ENCODE measurements around the gene UPK1A. TPM values are rescaled to one million over a fixed set of nuclear protein-coding genes. Genes with fewer than 3 reads are reported as not detected.
A peak's percentile ranks its signal among the peaks of the same experiment; 100 is the strongest.

UPK1A gene
- total and polyA plus RNA-seq, 9 of the 15 experiments (the other 6 are each of a cell fraction or from before 2014, with no cell fraction given), result 0.06 to 0.13 TPM; not detected in 7

- TF ChIP-seq UBTF (IDR thresholded peaks at IDR 0.05; ENCODE audit: borderline replicate concordance in 1 of 2, low read depth in 2 of 2, low read length in 2 of 2) (0 out of 4 replicates have a peak, but pooled peaks have one; percentile 17 to 37), TAF15 (IDR thresholded peaks at IDR 0.05; ENCODE audit: low read depth, low read length) (no peak), ZBTB34 (CRISPR knock-in tag; IDR thresholded peaks at IDR 0.05) (no peak), KAT2B (IDR thresholded peaks at IDR 0.05; ENCODE audit: low read depth, low read length) (no peak), NFIC (IDR thresholded peaks at IDR 0.05) (no peak), ZNF444 (CRISPR knock-in tag; IDR thresholded peaks at IDR 0.05) (no peak), GABPA (tag; conservative IDR thresholded peaks at IDR 0.05; ENCODE audit: low read depth) (peak; percentile 82), ZNF282 (CRISPR knock-in tag; IDR thresholded peaks at IDR 0.05) (no peak), SAP30 (IDR thresholded peaks at IDR 0.05; ENCODE audit: borderline replicate concordance, insufficient read depth, low read depth, low read length, poor library complexity, severe bottlenecking) (no peak), TEAD4 (IDR thresholded peaks at IDR 0.05; ENCODE audit: low read length) (no peak), TEAD4 (CRISPR knock-in tag; IDR thresholded peaks at IDR 0.05; ENCODE audit: borderline replicate concordance) (no peak), E2F6 (IDR thresholded peaks at IDR 0.05; ENCODE audit: borderline replicate concordance in 1 of 2, extremely low read depth in 1 of 2, insufficient read depth in 1 of 2, insufficient read length in 1 of 2, low read depth in 1 of 2, low read length in 1 of 2, poor library complexity in 1 of 2, severe bottlenecking in 1 of 2) (no peak), CC2D1A (IDR thresholded peaks at IDR 0.05) (no peak), XRCC5 (IDR thresholded peaks at IDR 0.05; ENCODE audit: low read depth, low read length) (no peak), HDGF (IDR thresholded peaks at IDR 0.05) (no peak), POLR2G (IDR thresholded peaks at IDR 0.05; ENCODE audit: low read depth, low read length) (peak; percentile 50), MYC (IDR thresholded peaks at IDR 0.05; ENCODE audit: low read depth, low read length) (no peak; the same call in 1 of the 2 replicates), MYC (CRISPR knock-in tag; IDR thresholded peaks at IDR 0.05; ENCODE audit: borderline replicate concordance, low read depth) (no peak), SP2 (IDR thresholded peaks at IDR 0.05; ENCODE audit: extremely low read depth, low read depth, low read length, poor library complexity, severe bottlenecking) (no peak), ETV1 (tag; conservative IDR thresholded peaks at IDR 0.05; ENCODE audit: low read depth) (0 out of 2 replicates have a peak, but pooled peaks have one; percentile 34), HEY1 (CRISPR knock-in tag; IDR thresholded peaks at IDR 0.05; ENCODE audit: borderline replicate concordance) (no peak)
- TF ChIP-seq, protein P1, sequence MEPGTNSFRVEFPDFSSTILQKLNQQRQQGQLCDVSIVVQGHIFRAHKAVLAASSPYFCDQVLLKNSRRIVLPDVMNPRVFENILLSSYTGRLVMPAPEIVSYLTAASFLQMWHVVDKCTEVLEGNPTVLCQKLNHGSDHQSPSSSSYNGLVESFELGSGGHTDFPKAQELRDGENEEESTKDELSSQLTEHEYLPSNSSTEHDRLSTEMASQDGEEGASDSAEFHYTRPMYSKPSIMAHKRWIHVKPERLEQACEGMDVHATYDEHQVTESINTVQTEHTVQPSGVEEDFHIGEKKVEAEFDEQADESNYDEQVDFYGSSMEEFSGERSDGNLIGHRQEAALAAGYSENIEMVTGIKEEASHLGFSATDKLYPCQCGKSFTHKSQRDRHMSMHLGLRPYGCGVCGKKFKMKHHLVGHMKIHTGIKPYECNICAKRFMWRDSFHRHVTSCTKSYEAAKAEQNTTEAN (CRISPR knock-in tag; IDR thresholded peaks at IDR 0.05), result no peak
These were observed 51.5 kb downstream of the UPK1A start, which contains the start of gene KMT2B (continued) for GRCh38 chr19:35717665-35718344.

Measured in K562 (cell line).